ENCODE measurements around the gene AUTS2.
A peak's percentile ranks its signal among the peaks of the same experiment; 100 is the strongest.

AUTS2 gene

DNA sequence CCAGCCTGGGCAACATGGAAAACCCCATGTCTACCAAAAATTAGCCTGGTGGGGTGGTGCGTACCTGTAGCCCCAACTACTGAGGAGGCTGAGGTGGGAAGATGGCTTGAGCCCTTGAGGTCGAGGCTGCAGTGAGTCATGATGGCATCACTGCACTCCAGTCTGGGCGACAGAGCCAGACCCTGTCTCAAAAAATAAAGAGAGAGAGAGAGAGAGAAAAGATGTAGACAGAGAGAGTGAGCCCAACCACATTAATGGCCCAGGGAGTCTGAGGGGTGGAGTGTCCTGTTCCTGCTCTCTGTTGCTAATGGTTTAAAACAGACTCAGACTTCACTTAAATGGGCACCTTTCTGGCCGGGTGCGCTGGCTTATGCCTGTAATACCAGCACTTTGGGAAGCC is 1078.0 kb downstream of the AUTS2 start:
- in situ Hi-C loops (cut with HindIII; ENCODE audit: low sequenced_read_pairs), result loop anchor here (25.0 kb wide), 1 partner anchor 489 kb away; no protein-coding TSS in a partner anchor
- no peak for DNase-seq (ENCODE audit: low read depth)
- no peak overlapping the region for H3K4me3 ChIP-seq (ENCODE audit: low read depth, low read length)
- TF ChIP-seq, protein P1, sequence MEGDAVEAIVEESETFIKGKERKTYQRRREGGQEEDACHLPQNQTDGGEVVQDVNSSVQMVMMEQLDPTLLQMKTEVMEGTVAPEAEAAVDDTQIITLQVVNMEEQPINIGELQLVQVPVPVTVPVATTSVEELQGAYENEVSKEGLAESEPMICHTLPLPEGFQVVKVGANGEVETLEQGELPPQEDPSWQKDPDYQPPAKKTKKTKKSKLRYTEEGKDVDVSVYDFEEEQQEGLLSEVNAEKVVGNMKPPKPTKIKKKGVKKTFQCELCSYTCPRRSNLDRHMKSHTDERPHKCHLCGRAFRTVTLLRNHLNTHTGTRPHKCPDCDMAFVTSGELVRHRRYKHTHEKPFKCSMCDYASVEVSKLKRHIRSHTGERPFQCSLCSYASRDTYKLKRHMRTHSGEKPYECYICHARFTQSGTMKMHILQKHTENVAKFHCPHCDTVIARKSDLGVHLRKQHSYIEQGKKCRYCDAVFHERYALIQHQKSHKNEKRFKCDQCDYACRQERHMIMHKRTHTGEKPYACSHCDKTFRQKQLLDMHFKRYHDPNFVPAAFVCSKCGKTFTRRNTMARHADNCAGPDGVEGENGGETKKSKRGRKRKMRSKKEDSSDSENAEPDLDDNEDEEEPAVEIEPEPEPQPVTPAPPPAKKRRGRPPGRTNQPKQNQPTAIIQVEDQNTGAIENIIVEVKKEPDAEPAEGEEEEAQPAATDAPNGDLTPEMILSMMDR (IDR thresholded peaks at IDR 0.05; ENCODE audit: low read depth, low read length, missing control alignments), result no peak

DNA sequence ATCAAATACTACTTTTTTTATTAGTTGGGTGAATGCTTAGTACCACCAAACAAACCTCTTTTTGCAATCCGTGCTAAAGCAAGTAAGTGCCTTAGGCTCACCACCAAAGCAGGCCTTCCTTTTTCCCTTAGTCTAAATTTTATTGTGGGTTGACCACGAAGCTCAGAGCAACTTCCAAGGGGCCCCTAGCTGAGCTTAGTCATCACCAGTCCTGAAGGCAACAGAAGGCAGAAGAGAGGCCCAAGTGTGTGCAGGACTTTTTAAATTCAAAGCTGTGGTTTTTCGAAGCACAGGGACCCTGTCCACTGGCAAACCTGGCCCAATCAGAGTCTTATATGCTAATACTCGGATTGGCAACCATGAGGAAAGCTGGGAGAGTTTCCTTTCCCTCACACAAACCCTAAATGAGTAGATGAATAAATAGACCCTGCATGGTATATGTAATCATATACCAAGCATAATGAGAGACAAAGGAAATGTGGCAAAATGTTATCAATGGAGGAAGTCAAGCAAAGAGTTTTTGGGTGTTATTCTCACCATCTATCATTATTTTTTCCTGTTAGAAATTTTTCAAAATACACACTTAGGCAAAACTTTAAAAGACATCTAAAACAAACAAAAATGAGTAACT is 1080.5 kb downstream of the AUTS2 start:
- H3K4me3 ChIP-seq (ENCODE audit: low read depth, low read length), result no peak overlapping the region
- peak; percentile 76 for DNase-seq (ENCODE audit: low read depth)
- in situ Hi-C loops (cut with HindIII; ENCODE audit: low sequenced_read_pairs), result loop anchor here (25.0 kb wide), 1 partner anchor 491 kb away; no protein-coding TSS in a partner anchor
- TF ChIP-seq, protein P1 (IDR thresholded peaks at IDR 0.05; ENCODE audit: low read depth, low read length, missing control alignments), result no peak

DNA sequence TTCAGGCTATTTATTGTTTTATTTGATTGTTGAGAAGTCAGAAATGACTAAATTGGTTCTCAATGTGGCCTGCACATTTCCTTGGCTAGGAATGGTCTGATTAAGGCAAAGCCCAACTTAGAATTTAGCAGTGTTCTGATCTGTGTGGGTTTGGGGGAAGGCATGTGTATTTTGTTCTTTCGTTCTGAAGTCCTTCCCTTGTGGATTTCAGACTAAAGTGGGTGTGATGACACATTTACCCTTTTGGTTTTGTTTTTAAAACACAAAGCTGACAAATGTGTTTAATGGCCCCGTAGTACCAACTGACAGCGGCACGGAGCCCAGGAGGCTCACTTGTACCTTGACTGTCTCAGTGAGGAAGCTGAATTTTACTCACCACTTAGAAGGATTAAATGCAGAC is 1081.4 kb downstream of the AUTS2 start:
- H3K4me3 ChIP-seq (ENCODE audit: low read depth, low read length), result no peak overlapping the region
- TF ChIP-seq, protein P1 (IDR thresholded peaks at IDR 0.05; ENCODE audit: low read depth, low read length, missing control alignments), result no peak
- in situ Hi-C loops (cut with HindIII; ENCODE audit: low sequenced_read_pairs), result loop anchor here (25.0 kb wide), 1 partner anchor 492 kb away; no protein-coding TSS in a partner anchor
- no peak for DNase-seq (ENCODE audit: low read depth)

GRCh38 chr7:70680306-70680705 is 1082.0 kb downstream of the AUTS2 start:
- TF ChIP-seq, protein P1 (IDR thresholded peaks at IDR 0.05; ENCODE audit: low read depth, low read length, missing control alignments), result no peak
- DNase-seq (ENCODE audit: low read depth), result no peak
- no peak overlapping the region for H3K4me3 ChIP-seq (ENCODE audit: low read depth, low read length)
- in situ Hi-C loops (cut with HindIII; ENCODE audit: low sequenced_read_pairs), result loop anchor here (25.0 kb wide), 1 partner anchor 493 kb away; no protein-coding TSS in a partner anchor

- DNase-seq (ENCODE audit: low read depth), result no peak
Observed at GRCh38 chr7:70680743-70681468, 1082.6 kb downstream of the AUTS2 start.

More at GRCh38 chr7:70680743-70681468, 1082.6 kb downstream of the AUTS2 start:
- in situ Hi-C loops (cut with HindIII; ENCODE audit: low sequenced_read_pairs), result loop anchor here (25.0 kb wide), 1 partner anchor 494 kb away; no protein-coding TSS in a partner anchor
- TF ChIP-seq, protein P1 (IDR thresholded peaks at IDR 0.05; ENCODE audit: low read depth, low read length, missing control alignments), result no peak
- no peak overlapping the region for H3K4me3 ChIP-seq (ENCODE audit: low read depth, low read length)
